Spleen (tissue), 11 donors: ENCODE data around the gene GCH1. TPM values are rescaled to one million over a fixed set of nuclear protein-coding genes. Genes with fewer than 3 reads are reported as not detected.
"Not testable (repeated sequence)": the region's sequence is repeated elsewhere in the genome, so short reads cannot be mapped to it uniquely, and the experiment has no call there.

Experiments used
- DNase-seq: peaks from one replicate; pipeline ENCODE4 v3.0.0-alpha.2; 2020
- H3K27ac ChIP-seq, 8 donors: fragments of 200-600 bp; sonication (generic) in 7 of 8; 1 replicate in 4 of 8; 2 replicates in 4 of 8; pipeline versions ENCODE4 v1.5.0 to v1.8.0; 2016 to 2021; ENCODE audit warnings: inconsistent platforms in 4 of 8, mild to moderate bottlenecking in 4 of 8, moderate library complexity in 1 of 8
- H3K27me3 ChIP-seq, 7 donors: fragments of 200-600 bp; sonication (generic) in 6 of 7; replicated peaks in 1 of 7; 1 replicate in 4 of 7; 2 replicates in 3 of 7; pipeline versions ENCODE4 v1.5.0 to v1.8.0; 2016 to 2021; ENCODE audit warnings: inconsistent platforms in 3 of 7, mild to moderate bottlenecking in 1 of 7
- H3K36me3 ChIP-seq, 6 donors: fragments of 200-600 bp; sonication (generic) in 5 of 6; 1 replicate in 4 of 6; 2 replicates in 2 of 6; pipeline versions ENCODE4 v1.5.0 to v1.8.0; 2016 to 2021; ENCODE audit warnings: inconsistent platforms in 2 of 6
- H3K4me1 ChIP-seq, 6 donors: fragments of 200-600 bp; sonication (generic) in 5 of 6; 1 replicate in 3 of 6; 2 replicates in 3 of 6; pipeline versions ENCODE4 v1.5.0 to v1.8.0; 2016 to 2021; ENCODE audit warnings: inconsistent platforms in 3 of 6
- H3K4me3 ChIP-seq, 8 donors: fragments of 200-600 bp; sonication (generic) in 7 of 8; 1 replicate in 4 of 8; 2 replicates in 4 of 8; pipeline versions ENCODE4 v1.5.0 to v1.8.0; 2016 to 2021; ENCODE audit warnings: inconsistent platforms in 4 of 8, mild to moderate bottlenecking in 4 of 8, moderate library complexity in 2 of 8
- H3K9me3 ChIP-seq, 8 donors: fragments of 200-600 bp; sonication (generic) in 7 of 8; 1 replicate in 4 of 8; 2 replicates in 4 of 8; pipeline versions ENCODE4 v1.5.0 to v1.8.0; 2016 to 2021; ENCODE audit warnings: inconsistent platforms in 4 of 8
- POLR2A ChIP-seq, 3 donors: fragments of 450-650 bp; IDR thresholded peaks; one replicate each; pipeline ENCODE4 v1.5.1; 2017; ENCODE audit warnings: antibody characterized with exemption in 3 of 3, mild to moderate bottlenecking in 1 of 3
- POLR2AphosphoS5 ChIP-seq, 3 donors: sonication (generic); formaldehyde crosslinking; IDR thresholded peaks; one replicate each; pipeline ENCODE4 v1.5.1; 2017; ENCODE audit warnings: antibody characterized with exemption in 3 of 3
- WGBS, 5 donors: extraction: QIAGEN DNeasy Blood & Tissue Kit in 3 of 5; methylation state at CpG; one replicate each; pipeline versions ENCODE4 v1.1.5 to v1.1.7; 2013 to 2018; 5-methylcytosine and 5-hydroxymethylcytosine counted together
- intact Hi-C: fragments of 100-400 bp; cut with DNase I; formaldehyde crosslinking; loops from one replicate; pipeline ENCODE4 v1.15.0; 2023; ENCODE audit warnings: low total_unique reads
- polyA plus RNA-seq, 3 donors: library from polyadenylated mRNA; stranded (reverse); fragments of 200-250 nt; gene quantifications; one replicate each; pipeline ENCODE4 v1.2.1, GENCODE V29; 2013
- total RNA-seq, 7 donors: library from RNA; depleted of rRNA in 3 of 7; stranded (reverse); fragments of >200 nt in 3 of 7; fragmentation: NEBNext Ultra II Directional in 4 of 7; extraction: Animal tissue kit (Norgen Biotek cat#: 25700) in 4 of 7; gene quantifications; one replicate each; pipeline versions ENCODE4 v1.1.0 to v1.2.1, GENCODE V29; 2016 to 2021
- TF ChIP-seq, protein P1 (sequence below), 11 experiments: fragments of 200-600 bp in 7 of 11; fragments of 450-650 bp in 4 of 11; sonication (generic) in 4 of 11; IDR thresholded peaks in 8 of 11; conservative IDR thresholded peaks in 3 of 11; 1 replicate in 7 of 11; 2 replicates in 4 of 11; pipeline versions ENCODE4 v1.4.0 to v1.8.0; 2016 to 2021; ENCODE audit warnings: antibody characterized with exemption in 11 of 11, inconsistent platforms in 4 of 11, mild to moderate bottlenecking in 1 of 11
- donor health status: healthy with polysubstance abuse.
- donor health status: DM: no; HTN: no; CAD: no; lungs with moderate emphysema.
- donor health status: DM: no; HTN: no; CAD: no.
- donor health status: Bipolar disorder and iron deficiency.
- donor health status: healthy.
- donor health status: DM: no; HTN: no; CAD: no.
- donor health status: DM: yes; HTN: yes; CAD: no.

The GCH1 gene
- total and polyA plus RNA-seq, 10 donors, result 11.2 to 23.3 (median 20.3) TPM

DNA sequence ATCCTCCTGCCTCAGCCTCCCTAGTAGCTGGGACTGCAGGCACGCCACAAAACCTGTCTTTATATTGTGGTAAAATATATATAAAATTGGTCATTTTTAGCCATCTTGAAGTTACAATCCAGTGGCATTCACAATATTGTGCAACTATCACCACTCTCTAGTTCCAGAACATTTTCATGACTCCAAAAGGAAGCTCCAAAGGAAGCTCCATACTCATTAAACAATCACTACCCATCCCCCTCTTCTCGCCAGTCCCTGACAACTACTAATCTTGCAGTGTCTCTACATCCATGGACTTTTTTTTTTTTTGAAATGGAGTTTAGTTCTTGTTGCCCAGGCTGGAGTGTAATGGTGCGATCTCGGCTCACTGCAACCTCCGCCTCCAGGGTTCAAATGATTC lies 3.1 kb downstream of the GCH1 start:
- Histone ChIP-seq H3K27me3 (no peaks in the 10 kb centered on the region), H3K4me1 (peaks cover 5 to 54% (median 30%) of the 10 kb centered on the region in 6 donors), H3K27ac (peak overlapping the region in 1 of 8 donors; percentile 90), H3K4me3 (no peak overlapping the region), H3K36me3 (no peaks in the 10 kb centered on the region), H3K9me3 (no peaks in the 10 kb centered on the region)
- intact Hi-C loops, result no loop called here
- no peak for TF ChIP-seq POLR2AphosphoS5 (IDR thresholded peaks at IDR 0.05)
- TF ChIP-seq, protein P1, sequence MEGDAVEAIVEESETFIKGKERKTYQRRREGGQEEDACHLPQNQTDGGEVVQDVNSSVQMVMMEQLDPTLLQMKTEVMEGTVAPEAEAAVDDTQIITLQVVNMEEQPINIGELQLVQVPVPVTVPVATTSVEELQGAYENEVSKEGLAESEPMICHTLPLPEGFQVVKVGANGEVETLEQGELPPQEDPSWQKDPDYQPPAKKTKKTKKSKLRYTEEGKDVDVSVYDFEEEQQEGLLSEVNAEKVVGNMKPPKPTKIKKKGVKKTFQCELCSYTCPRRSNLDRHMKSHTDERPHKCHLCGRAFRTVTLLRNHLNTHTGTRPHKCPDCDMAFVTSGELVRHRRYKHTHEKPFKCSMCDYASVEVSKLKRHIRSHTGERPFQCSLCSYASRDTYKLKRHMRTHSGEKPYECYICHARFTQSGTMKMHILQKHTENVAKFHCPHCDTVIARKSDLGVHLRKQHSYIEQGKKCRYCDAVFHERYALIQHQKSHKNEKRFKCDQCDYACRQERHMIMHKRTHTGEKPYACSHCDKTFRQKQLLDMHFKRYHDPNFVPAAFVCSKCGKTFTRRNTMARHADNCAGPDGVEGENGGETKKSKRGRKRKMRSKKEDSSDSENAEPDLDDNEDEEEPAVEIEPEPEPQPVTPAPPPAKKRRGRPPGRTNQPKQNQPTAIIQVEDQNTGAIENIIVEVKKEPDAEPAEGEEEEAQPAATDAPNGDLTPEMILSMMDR (IDR thresholded peaks at IDR 0.05 in 8 of 11, conservative IDR thresholded peaks at IDR 0.05 in 3 of 11), result no peak
- TF ChIP-seq POLR2A (IDR thresholded peaks at IDR 0.05), result no peak
- DNase-seq, result no peak
- 93 to 100% (median 95%) methylated on average over 5 of the region's 5 CpGs for WGBS, 5 donors

DNA sequence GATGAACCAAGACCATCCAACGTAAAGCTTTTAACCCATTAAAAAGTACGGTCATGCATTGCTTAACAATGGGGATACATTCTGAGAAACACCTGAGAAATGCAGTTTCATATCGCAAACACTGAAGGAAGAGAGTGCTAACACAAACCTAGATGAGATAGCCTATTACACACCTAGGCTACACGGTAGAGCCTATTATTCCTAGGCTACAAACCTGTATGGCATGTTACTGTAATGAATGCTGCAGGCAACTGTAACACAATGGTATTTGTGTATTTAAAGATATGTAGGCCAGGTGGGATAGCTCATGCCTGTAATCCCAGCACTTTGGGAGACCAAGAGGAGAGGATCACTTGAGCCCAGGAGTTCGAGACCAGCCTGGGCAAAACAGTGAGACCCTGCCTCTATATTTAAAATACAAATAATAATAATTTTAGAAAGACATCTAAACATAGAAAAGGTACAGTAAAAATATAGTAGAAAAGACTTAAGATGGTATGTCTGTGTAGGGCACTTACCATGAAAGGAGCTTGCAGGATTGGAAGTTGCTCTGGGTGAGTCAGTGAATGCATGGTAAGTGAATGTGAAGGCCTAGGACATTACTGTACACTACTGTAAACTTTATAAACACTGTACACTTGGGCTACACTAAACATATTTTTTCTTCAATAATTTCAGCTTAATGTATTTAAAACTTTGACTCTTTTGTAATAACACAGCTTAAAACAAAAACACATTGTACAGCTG lies 4.6 kb downstream of the GCH1 start:
- H3K36me3 ChIP-seq, H3K9me3 ChIP-seq, DNase-seq, H3K27ac ChIP-seq, H3K4me3 ChIP-seq, intact Hi-C loops, H3K27me3 ChIP-seq: not testable (repeated sequence)
- WGBS, 5 donors, result 90 to 96% (median 94%) methylated on average over 5 of the region's 5 CpGs
- H3K4me1 ChIP-seq, result peaks cover 5 to 56% (median 26%) of the 10 kb centered on the region in 6 donors

DNA sequence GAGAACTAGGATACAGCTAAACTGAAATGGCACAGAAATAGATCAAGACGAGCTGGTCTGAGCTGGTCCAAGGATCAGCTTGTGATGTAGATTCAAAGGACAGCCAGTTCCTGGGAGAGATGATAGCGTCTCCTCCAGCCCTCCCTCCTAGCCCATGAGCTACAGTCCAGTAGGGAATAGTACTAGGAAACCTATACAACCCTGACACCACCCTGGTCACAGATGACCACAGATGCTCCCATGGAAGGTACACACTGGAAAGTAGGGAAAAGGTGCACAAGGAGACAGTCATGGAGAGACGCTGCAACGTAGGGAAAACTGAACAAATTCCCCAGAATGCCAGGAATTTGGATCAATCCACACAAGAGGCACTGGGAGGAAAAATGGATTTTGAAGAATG lies 6.9 kb downstream of the GCH1 start:
- H3K4me1 ChIP-seq, result peaks cover 0 to 67% (median 23%) of the 10 kb centered on the region in 6 donors
- no peak for DNase-seq
- no peaks in the 10 kb centered on the region for H3K9me3 ChIP-seq
- intact Hi-C loops, result no loop called here
- no peak overlapping the region for H3K27ac ChIP-seq
- TF ChIP-seq POLR2A (IDR thresholded peaks at IDR 0.05) (no peak), POLR2AphosphoS5 (IDR thresholded peaks at IDR 0.05) (no peak)
- 72 to 91% (median 87%) methylated on average over 4 of the region's 4 CpGs for WGBS, 5 donors
- H3K27me3 ChIP-seq, result no peaks in the 10 kb centered on the region
- no peak overlapping the region for H3K4me3 ChIP-seq
- H3K36me3 ChIP-seq, result no peaks in the 10 kb centered on the region

DNA sequence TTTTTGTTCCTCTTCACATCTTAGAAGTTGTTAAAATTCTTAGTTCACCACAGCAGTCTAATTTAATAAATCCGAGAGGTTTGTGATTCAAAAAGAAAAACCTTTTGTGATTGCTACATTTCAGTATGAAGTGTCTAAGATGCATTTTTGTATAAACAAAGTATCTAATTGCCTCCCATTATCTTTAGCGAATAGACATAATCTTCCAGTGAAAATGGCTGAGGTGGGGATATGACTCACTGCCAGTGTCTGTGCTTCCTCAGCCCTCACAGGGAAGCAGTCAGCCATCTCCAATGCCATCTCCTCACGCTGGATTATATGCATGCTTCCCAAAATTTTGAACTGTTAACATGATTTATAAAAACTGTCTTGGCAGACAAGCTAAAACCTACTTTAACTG lies 7.6 kb downstream of the GCH1 start:
- Histone ChIP-seq H3K27ac (no peak overlapping the region), H3K9me3 (no peaks in the 10 kb centered on the region), H3K36me3 (no peaks in the 10 kb centered on the region), H3K27me3 (no peaks in the 10 kb centered on the region), H3K4me1 (peaks cover 0 to 67% (median 18%) of the 10 kb centered on the region in 6 donors), H3K4me3 (no peak overlapping the region)
- 59 to 77% (median 74%) methylated on average over 3 of the region's 3 CpGs for WGBS, 5 donors
- intact Hi-C loops, result no loop called here
- TF ChIP-seq, protein P1 (IDR thresholded peaks at IDR 0.05 in 8 of 11, conservative IDR thresholded peaks at IDR 0.05 in 3 of 11), result no peak
- TF ChIP-seq POLR2A (IDR thresholded peaks at IDR 0.05) (no peak), POLR2AphosphoS5 (IDR thresholded peaks at IDR 0.05) (no peak)
- DNase-seq, result no peak

DNA sequence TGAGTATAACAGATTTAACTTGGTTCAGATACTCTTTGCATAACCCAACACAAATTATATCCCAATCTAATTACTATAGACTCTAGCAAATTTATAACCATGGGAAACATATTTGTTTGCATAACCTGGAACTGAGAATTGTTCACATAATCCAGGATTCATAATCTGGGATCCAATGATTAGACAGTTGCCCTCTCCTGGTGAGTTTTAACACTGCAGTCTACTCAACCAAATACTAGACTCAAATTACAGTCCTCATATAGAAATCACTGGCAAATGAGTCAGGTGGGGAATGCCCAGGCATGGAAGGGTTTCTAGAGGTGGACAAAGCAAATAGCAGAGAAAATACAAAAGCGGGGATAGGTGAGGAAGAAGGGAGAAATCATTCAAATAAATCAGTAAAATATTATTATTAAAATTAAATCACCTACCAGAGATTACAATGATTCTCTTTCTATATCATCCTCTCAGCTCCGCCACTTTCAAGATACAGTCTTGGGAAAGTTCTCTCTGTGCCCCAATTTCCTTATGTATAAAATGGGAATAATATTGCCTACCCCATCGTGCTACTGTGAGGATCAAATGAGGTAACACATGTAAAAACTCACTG lies 9.4 kb downstream of the GCH1 start:
- no peak for DNase-seq
- H3K9me3 ChIP-seq, result no peaks in the 10 kb centered on the region
- intact Hi-C loops, result no loop called here
- WGBS, 5 donors, result 73 to 84% (median 76%) methylated on average over 3 of the region's 3 CpGs
- no peak overlapping the region for H3K27ac ChIP-seq
- H3K27me3 ChIP-seq, result no peaks in the 10 kb centered on the region
- TF ChIP-seq, protein P1 (IDR thresholded peaks at IDR 0.05 in 8 of 11, conservative IDR thresholded peaks at IDR 0.05 in 3 of 11), result peak; percentile 40 to 79 (median 71)
- TF ChIP-seq POLR2A (IDR thresholded peaks at IDR 0.05) (no peak), POLR2AphosphoS5 (IDR thresholded peaks at IDR 0.05) (no peak)
- peaks cover 0 to 53% (median 8%) of the 10 kb centered on the region in 6 donors for H3K4me1 ChIP-seq
- no peak overlapping the region for H3K4me3 ChIP-seq
- H3K36me3 ChIP-seq, result no peaks in the 10 kb centered on the region
